Colonic mucosa (tissue), 4 donors: ENCODE results near the gene EPS8L3. TPM values are rescaled to one million over a fixed set of nuclear protein-coding genes. Genes with fewer than 3 reads are reported as not detected.
A peak's percentile ranks its signal among the peaks of the same experiment; 100 is the strongest.
"Not testable (repeated sequence)": the region's sequence is repeated elsewhere in the genome, so short reads cannot be mapped to it uniquely, and the experiment has no call there.

ENCODE experiments used
- DNase-seq: peaks from one replicate; pipeline ENCODE4 v3.0.0-alpha.2; 2020
- H3K27ac ChIP-seq: fragments of 200-600 bp; one replicate; pipeline ENCODE4 v1.8.0; 2021
- H3K27me3 ChIP-seq: fragments of 200-600 bp; one replicate; pipeline ENCODE4 v1.8.0; 2021
- H3K36me3 ChIP-seq: fragments of 200-600 bp; one replicate; pipeline ENCODE4 v1.8.0; 2021
- H3K4me1 ChIP-seq: fragments of 200-600 bp; one replicate; pipeline ENCODE4 v1.8.0; 2021; ENCODE audit warnings: mild to moderate bottlenecking
- H3K4me3 ChIP-seq: fragments of 200-600 bp; one replicate; pipeline ENCODE4 v1.8.0; 2021
- H3K9ac ChIP-seq, 2 donors: one replicate each; pipeline ENCODE4 v1.7.0; 2013; ENCODE audit warnings: control low read depth in 2 of 2, low read depth in 2 of 2, low read length in 2 of 2
- H3K9me3 ChIP-seq: fragments of 200-600 bp; one replicate; pipeline ENCODE4 v1.8.0; 2021
- intact Hi-C: fragments of 100-400 bp; cut with DNase I; formaldehyde crosslinking; loops from one replicate; pipeline ENCODE4 v1.14.1; 2022
- total RNA-seq, 2 donors: library from RNA; stranded (reverse); fragmentation: NEBNext Ultra II Directional in 1 of 2; extraction: Animal tissue kit (Norgen Biotek cat#: 25700) in 1 of 2; gene quantifications; one replicate each; pipeline ENCODE4 v1.2.1, GENCODE V29; 2021
- TF ChIP-seq, protein P1 (sequence below): fragments of 200-600 bp; IDR thresholded peaks from one replicate; pipeline ENCODE4 v1.8.0; 2022; ENCODE audit warnings: antibody characterized with exemption, mild to moderate bottlenecking
- donor health status: healthy.
- donor health status: DM: no; HTN: no; CAD: no.
- donor health status: DM: no; HTN: no; CAD: no.

The EPS8L3 gene
- total RNA-seq, 2 donors from 2014 or later, result 283 to 290 TPM

- Histone ChIP-seq H3K36me3 (no peaks in the 10 kb centered on the region), H3K27me3 (no peaks in the 10 kb centered on the region), H3K9me3 (no peaks in the 10 kb centered on the region), H3K4me3 (no peak overlapping the region), H3K9ac (no peak overlapping the region), H3K4me1 (peaks cover 2% of the 10 kb centered on the region), H3K27ac (no peak overlapping the region)
- TF ChIP-seq, protein P1, sequence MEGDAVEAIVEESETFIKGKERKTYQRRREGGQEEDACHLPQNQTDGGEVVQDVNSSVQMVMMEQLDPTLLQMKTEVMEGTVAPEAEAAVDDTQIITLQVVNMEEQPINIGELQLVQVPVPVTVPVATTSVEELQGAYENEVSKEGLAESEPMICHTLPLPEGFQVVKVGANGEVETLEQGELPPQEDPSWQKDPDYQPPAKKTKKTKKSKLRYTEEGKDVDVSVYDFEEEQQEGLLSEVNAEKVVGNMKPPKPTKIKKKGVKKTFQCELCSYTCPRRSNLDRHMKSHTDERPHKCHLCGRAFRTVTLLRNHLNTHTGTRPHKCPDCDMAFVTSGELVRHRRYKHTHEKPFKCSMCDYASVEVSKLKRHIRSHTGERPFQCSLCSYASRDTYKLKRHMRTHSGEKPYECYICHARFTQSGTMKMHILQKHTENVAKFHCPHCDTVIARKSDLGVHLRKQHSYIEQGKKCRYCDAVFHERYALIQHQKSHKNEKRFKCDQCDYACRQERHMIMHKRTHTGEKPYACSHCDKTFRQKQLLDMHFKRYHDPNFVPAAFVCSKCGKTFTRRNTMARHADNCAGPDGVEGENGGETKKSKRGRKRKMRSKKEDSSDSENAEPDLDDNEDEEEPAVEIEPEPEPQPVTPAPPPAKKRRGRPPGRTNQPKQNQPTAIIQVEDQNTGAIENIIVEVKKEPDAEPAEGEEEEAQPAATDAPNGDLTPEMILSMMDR, result no peak
- peak; percentile 15 for DNase-seq
- intact Hi-C loops, result loop anchor here (5.0 kb wide), 1 partner anchor 228 kb away; no protein-coding TSS in a partner anchor
Measured at GRCh38 chr1:109770331-109771095, 6.8 kb upstream of the EPS8L3 start.

GRCh38 chr1:109769330-109770078 is 5.8 kb upstream of the EPS8L3 start:
- no peaks in the 10 kb centered on the region for H3K36me3 ChIP-seq
- H3K27ac ChIP-seq, result no peak overlapping the region
- no peak overlapping the region for H3K4me3 ChIP-seq
- TF ChIP-seq, protein P1, result no peak
- peaks cover 8% of the 10 kb centered on the region for H3K4me1 ChIP-seq
- no peaks in the 10 kb centered on the region for H3K27me3 ChIP-seq
- intact Hi-C loops, result loop anchor here (5.0 kb wide), 1 partner anchor 227 kb away; no protein-coding TSS in a partner anchor
- no peak overlapping the region for H3K9ac ChIP-seq
- no peaks in the 10 kb centered on the region for H3K9me3 ChIP-seq
- DNase-seq, result peak; percentile 15

GRCh38 chr1:109768820-109769219 is 5.1 kb upstream of the EPS8L3 start:
- H3K4me3 ChIP-seq, result no peak overlapping the region
- no peaks in the 10 kb centered on the region for H3K36me3 ChIP-seq
- TF ChIP-seq, protein P1, result no peak
- DNase-seq, result no peak
- no peak overlapping the region for H3K9ac ChIP-seq
- intact Hi-C loops, result no loop called here
- peaks cover 9% of the 10 kb centered on the region for H3K4me1 ChIP-seq
- no peaks in the 10 kb centered on the region for H3K9me3 ChIP-seq
- H3K27me3 ChIP-seq, result no peaks in the 10 kb centered on the region
- H3K27ac ChIP-seq, result no peak overlapping the region

GRCh38 chr1:109768335-109768650 is 4.6 kb upstream of the EPS8L3 start:
- Histone ChIP-seq H3K4me1 (peaks cover 9% of the 10 kb centered on the region), H3K9ac (no peak overlapping the region), H3K36me3 (no peaks in the 10 kb centered on the region), H3K27ac (no peak overlapping the region), H3K9me3 (no peaks in the 10 kb centered on the region), H3K27me3 (no peaks in the 10 kb centered on the region), H3K4me3 (no peak overlapping the region)
- TF ChIP-seq, protein P1, result no peak
- no peak for DNase-seq
- intact Hi-C loops, result no loop called here

GRCh38 chr1:109767637-109768334 is 4.1 kb upstream of the EPS8L3 start:
- peaks cover 9% of the 10 kb centered on the region for H3K4me1 ChIP-seq
- no peaks in the 10 kb centered on the region for H3K36me3 ChIP-seq
- H3K4me3 ChIP-seq, result no peak overlapping the region
- no peaks in the 10 kb centered on the region for H3K9me3 ChIP-seq
- H3K9ac ChIP-seq, result no peak overlapping the region
- peak; percentile 16 for DNase-seq
- no peak overlapping the region for H3K27ac ChIP-seq
- TF ChIP-seq, protein P1, result no peak
- intact Hi-C loops, result no loop called here
- H3K27me3 ChIP-seq, result no peaks in the 10 kb centered on the region

- H3K4me1 ChIP-seq, H3K9ac ChIP-seq, intact Hi-C loops, H3K9me3 ChIP-seq, H3K4me3 ChIP-seq, H3K36me3 ChIP-seq, H3K27me3 ChIP-seq: not testable (repeated sequence)
- peak; percentile 17 for DNase-seq
- H3K27ac ChIP-seq, result peak overlapping the region; percentile 87
Measured at GRCh38 chr1:109766991-109767636, 3.4 kb upstream of the EPS8L3 start.
